Stimulated activated CD8-positive, alpha-beta memory T cell treated with anti-CD3 and anti-CD28 coated beads, Interleukin-15, amount 100 ng/mL, for 24 hours (primary cell): Measurements from ENCODE around the gene AGBL1.

Experiments
- DNase-seq: peaks from one replicate; pipeline ENCODE4 v3.0.0-alpha.2; 2020; ENCODE audit warnings: low read depth

Gene AGBL1

GRCh38 chr15:86813892-86814291 lies 734.2 kb downstream of the AGBL1 start:
- DNase-seq: no peak

DNA sequence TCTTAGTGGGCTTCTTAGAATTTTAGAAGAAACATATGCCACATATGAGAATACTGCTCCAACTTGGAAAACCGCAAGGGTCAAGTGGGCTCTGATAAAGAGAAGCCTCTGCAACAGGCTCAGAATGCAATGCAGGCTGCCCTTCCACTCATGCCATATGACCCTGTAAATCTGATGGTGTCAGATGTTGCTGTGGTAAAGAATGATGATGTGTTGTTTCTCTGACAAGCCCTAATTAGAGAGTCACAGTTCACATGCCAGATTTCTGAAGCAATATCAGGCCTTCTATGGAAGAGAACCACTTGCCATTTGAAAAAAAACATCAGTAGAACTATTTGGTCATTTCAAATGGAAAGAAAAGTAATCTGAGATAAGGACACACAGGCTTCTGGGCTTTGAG lies 749.6 kb downstream of the AGBL1 start:
- DNase-seq: no peak

- DNase-seq: no peak
Observed at GRCh38 chr15:86830304-86830703, 750.6 kb downstream of the AGBL1 start.

- no peak for DNase-seq
Observed at GRCh38 chr15:86833595-86833994, 753.9 kb downstream of the AGBL1 start.

GRCh38 chr15:86834115-86834863 lies 754.6 kb downstream of the AGBL1 start:
- DNase-seq: no peak

DNA sequence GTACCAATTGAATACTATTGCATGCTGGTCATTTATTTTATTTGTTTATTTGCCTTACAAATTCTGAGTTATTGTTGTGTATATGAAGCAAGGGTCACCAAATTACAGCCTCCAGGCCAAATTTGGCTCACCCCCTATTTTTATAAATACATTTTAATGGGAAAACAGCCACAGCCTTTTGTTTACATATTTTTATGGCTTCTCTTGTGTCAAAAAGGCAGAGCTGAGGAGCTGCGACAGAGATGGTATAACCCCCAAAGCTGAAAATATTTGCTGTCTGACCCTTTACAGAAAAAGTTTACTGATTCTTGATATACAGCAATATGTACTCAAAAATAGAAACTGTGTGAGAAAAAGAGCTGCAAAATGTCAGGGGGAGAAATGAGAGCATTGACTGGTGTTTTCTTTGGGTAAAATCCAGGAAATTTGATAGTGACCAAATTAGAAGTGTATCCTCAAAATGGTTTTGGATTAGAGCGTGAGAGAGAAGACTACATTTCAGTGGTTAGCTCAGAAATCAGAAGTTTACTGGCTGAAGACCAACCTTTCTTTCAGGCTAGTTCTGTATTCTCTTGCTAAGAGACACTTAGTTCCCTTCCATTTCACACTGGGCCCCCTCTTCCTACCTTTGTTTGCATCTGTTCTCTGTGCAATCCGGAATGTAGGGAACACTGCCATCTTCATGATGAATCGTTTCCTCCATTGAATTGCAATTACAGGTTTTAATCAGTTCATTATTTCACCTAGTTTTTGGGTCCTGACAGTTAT lies 757.8 kb downstream of the AGBL1 start:
- no peak for DNase-seq

DNA sequence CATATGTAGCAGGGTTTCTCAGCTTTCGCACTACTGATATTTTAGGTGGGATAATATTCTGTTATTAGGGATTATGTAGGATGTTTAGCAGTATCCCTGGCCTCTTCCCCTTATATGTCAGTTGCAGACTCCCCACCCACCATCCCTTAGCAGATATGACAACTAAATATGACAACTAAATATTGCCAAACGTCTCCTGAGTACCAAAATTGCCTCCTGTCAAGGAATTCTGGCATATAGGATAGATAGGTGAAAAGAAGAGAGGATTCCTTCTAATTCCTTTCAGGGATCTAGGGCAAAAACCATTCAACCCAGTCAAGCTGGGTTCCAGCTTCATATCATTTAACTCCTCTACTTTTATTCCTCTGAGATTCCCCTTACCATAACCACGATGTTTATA lies 759.8 kb downstream of the AGBL1 start:
- no peak for DNase-seq

DNA sequence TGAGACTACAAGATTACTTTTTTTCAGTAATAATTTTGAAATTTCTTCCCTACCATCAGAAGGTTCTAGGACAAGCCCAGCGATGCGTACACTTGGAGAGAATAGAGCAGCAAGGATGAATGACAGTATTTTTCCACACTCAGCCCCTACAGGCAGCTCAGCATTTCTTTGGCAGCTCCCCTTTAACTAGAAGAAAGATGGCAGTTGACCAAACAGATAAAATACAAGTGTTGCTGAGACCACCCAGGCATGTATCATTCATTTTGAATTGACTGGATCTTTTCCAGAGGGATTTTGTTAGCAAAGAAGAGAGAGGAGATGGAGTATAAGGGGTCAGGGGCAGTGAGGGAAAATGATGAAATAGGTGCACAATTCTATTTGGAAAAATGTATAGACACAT lies 761.3 kb downstream of the AGBL1 start:
- no peak for DNase-seq

- DNase-seq: no peak
Observed at GRCh38 chr15:86842199-86842598, 762.5 kb downstream of the AGBL1 start.

DNA sequence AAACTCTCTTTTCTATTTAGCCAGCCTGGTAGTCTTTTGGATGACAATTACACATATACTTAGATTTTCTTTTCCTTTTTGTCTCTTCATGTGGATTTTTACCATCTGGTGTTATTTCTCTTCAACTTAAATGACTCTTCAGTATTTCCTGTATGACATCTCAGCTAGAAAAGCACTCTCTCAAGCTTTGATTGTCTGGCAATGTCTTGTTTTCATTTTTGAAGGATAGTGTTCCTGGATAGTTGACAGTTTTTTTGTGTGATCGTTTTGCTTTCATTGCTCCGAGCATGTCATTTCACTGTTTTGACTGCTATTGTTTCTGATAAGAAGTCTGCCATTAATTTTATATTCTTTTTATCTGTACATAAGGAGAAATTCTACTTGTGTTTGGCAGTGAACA lies 766.4 kb downstream of the AGBL1 start:
- no peak for DNase-seq

DNA sequence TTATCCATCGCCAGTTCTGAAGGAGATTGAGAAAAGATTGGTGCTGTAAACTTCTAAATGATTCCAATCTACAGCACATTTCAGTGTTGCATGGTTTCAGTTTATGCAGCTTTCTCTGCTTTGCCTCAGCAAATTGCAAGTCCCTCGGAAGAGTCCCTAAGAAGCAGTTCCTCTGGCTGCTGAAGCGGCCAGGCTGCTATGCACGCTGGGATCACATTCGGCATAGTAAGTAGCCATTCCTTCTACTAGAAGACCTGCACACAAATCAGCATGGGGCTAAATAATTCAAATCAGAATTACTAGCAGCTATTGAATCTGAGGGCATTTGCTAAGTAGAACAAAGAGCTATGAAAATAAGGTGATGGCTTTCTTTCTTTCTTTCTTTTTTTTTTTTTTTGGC lies 769.5 kb downstream of the AGBL1 start:
- no peak for DNase-seq

- DNase-seq: no peak
Observed at GRCh38 chr15:86849558-86850285, 770.1 kb downstream of the AGBL1 start.

DNA sequence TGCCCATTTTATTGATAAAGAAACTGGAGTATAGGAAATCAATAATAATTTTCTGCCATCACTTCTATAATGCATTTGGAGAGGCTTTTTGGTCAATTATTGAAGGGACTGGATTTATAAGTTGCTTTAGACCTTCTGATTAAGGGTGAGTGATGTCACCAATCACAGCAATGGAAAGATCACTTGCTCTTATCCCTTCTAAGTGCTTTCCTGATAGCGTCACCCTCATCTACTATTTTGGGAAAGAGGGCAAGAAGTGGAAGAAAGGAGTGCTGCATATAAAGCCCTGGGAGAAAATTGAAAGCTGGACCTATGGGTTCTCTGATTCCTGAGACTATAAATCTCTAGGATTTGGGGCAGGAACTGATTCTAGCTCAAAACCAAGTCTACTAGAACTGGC lies 771.3 kb downstream of the AGBL1 start:
- no peak for DNase-seq

DNA sequence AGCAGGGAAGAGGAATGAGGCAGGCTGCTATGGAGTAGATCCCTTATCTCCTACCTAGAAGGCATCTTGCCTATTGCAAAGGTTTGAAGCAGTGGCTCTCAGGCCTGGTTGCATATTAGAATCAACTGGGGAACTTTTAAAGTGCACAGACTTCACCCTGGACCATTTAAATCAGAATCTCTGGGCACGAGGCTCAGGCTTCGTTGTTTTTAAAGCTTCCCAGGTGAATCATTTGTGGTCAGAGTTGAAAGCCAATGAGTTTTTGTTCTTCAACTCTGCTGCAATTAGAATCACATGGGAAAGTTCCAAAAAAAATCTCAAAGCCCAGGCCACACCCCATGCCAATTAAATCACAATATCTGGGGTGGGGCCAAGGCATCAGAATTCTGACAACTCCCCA lies 773.1 kb downstream of the AGBL1 start:
- DNase-seq: no peak

- no peak for DNase-seq
Observed at GRCh38 chr15:86854176-86854575, 774.5 kb downstream of the AGBL1 start.

DNA sequence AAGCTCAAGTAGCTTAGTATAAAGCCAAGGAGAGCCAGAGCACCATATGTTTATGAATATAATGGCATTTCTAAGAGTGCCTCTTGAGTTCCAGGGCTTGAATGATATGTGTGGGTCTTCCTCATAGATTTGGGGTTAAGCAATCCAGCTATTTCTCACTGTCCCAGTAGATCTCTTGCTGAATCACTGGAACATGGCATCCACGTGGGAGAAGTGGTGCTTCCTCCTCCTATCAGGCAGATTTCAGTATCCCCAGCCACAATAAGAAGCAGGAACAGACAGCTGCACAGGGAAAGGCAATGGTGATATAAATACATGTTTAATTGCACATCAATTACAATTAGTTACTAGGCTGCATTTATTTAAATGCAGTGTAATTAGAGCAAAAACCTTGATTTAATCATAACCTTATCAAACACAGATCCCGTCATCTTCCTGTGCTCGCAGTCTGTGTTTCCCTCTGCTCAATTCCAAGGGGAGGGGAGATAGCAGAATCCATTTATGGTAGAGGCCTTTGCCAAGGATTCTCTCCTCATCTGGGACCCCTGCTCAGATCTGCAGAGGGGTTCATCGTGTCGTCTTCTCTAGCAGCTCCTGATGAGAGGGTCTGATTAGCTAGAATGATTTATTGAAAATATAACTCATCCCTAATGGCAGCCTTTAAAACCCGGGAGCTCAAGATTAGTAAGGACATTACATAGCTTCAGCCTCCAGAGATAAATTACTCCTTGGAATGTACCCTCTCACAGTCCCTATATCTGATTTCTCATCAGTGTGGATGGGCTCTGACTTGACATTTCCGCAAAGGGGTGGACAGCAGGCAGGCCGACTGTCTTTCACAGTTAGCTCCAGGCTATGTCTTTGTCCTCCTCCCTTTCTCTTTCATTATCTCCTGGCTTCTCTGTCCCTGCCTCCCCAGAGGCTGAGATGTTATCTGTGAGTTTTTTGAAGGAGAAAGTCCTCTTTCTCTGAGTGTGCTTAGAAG lies 775.9 kb downstream of the AGBL1 start:
- no peak for DNase-seq

DNA sequence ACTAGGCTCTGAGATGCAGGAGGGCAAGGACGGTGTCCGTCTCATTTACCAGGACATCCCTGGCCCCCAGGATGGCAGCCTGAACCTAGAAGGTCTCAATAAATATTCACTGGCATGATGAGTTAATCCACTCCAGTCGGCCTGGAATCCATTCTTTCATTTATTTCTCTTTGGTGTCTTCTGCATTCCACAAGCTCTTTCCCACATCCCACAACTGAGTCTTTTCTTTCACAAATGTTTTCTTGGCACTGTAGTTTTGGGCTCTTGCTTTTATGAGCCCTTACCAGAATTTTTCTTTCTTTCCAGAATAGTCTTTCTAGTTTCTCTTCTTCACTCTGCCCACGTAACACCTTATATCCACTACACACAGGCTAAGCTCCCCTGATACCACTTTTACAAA lies 778.0 kb downstream of the AGBL1 start:
- DNase-seq: no peak

DNA sequence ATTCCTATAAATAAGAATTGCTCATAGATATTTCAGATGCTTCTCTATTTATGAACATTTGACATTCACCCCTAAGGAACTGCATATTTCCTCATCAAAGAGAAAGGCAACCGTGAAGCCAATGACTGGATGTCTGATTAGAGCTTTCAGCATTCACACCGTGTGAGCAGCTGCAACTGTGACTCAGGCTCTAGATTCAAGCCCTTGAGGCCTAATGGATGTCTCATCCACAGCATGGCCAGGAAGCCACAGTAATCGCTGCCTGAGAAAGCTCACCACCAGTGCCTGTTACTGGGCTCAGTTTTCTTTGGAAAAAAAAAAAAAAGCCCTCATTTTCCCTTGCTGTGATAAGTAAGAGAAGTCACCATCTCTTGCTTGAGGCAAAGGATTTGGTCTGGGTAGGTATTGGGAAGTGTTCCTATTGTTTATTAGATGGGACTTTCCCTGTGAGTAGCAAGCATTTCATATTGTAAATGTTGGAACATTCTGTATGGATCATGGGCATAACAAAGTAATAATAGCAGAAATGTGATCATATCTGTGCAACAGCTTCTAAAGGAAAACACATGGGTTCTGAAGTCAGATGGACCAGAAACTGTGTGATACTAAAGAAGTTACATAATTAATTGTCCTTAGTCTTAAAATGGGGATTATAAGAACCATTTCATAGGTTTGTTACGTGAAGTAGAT lies 783.7 kb downstream of the AGBL1 start:
- DNase-seq: no peak

DNA sequence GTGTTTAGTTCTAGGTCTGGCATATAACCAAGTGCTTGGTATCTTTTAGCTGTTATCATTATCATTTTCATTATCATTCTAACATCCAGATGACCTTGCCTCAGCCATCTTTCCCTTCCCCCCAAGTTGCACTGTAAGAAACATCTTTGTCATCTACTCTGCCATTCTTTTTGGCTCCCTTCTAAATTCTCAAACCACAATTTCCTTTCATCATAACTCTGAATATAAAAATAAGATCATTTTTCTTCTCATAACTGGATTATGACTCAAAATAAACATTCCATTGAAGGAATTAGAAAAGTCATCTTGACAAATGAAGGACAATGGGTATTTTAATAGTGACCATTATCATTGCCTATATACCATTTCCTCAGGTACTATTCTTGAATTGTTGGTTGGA lies 786.2 kb downstream of the AGBL1 start:
- DNase-seq: no peak

GRCh38 chr15:86870846-86871245 lies 791.2 kb downstream of the AGBL1 start:
- no peak for DNase-seq

GRCh38 chr15:86871964-86872363 lies 792.3 kb downstream of the AGBL1 start:
- no peak for DNase-seq
